ENCODE results near the gene DEGS2. TPM values are rescaled to one million over a fixed set of nuclear protein-coding genes. Genes with fewer than 3 reads are reported as not detected.
"Not testable (repeated sequence)": the region's sequence is repeated elsewhere in the genome, so short reads cannot be mapped to it uniquely, and the experiment has no call there.

DEGS2 gene
- total RNA-seq, 6 donors from 2014 or later, result 2.0 to 19.9 (median 5.4) TPM

DNA sequence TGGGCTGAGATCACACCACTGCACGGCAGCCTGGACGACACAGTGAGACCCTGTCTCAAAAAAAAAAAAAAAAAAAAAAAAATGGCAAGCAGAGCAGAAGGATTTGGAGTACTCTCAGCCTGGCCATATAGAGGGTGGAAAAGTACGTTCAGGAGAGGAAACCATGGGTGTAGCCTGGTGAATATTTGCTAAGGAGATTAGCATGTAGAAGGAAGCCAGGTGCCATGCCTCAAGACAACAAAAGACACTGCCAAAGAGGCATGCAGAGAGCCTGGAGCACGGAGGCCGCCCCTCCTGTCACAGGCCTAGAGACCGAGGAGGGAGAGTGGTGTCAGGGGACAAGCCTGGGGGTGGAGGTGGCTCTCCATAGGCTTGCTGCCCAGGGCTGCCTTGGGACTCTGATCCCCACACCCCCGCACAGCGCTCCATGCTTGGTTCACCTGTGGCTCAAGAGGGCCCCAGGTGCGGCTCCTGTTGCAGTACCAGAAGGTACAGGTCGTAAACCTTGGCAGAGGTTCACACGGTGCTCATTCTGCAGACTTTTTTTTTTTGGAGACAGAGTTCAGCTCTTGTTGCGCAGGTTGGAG, 27.9 kb upstream of the DEGS2 start:
- ATAC-seq (ENCODE audit: low FRiP score in 2 of 2) (peak in 1 of 2 donors; percentile 32), DNase-seq (no peak)
- no peaks in the 10 kb centered on the region for H3K36me3 ChIP-seq
- no peak overlapping the region for H3K4me3 ChIP-seq
- peak overlapping the region in 1 of 4 donors; percentile 54 for H3K27ac ChIP-seq
- peaks cover 8 to 9% (median 9%) of the 10 kb centered on the region in 4 donors for H3K4me1 ChIP-seq
- H3K27me3 ChIP-seq, result no peaks in the 10 kb centered on the region
- H3K9me3 ChIP-seq, result no peaks in the 10 kb centered on the region
- 81 to 84% methylated on average over 12 of the region's 12 CpGs for WGBS, 2 donors
- TF ChIP-seq POLR2AphosphoS5 (IDR thresholded peaks at IDR 0.05) (no peak), EP300 (IDR thresholded peaks at IDR 0.05) (no peak), POLR2A (IDR thresholded peaks at IDR 0.05) (no peak)
- TF ChIP-seq, protein P1, sequence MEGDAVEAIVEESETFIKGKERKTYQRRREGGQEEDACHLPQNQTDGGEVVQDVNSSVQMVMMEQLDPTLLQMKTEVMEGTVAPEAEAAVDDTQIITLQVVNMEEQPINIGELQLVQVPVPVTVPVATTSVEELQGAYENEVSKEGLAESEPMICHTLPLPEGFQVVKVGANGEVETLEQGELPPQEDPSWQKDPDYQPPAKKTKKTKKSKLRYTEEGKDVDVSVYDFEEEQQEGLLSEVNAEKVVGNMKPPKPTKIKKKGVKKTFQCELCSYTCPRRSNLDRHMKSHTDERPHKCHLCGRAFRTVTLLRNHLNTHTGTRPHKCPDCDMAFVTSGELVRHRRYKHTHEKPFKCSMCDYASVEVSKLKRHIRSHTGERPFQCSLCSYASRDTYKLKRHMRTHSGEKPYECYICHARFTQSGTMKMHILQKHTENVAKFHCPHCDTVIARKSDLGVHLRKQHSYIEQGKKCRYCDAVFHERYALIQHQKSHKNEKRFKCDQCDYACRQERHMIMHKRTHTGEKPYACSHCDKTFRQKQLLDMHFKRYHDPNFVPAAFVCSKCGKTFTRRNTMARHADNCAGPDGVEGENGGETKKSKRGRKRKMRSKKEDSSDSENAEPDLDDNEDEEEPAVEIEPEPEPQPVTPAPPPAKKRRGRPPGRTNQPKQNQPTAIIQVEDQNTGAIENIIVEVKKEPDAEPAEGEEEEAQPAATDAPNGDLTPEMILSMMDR (IDR thresholded peaks at IDR 0.05), result no peak

DNA sequence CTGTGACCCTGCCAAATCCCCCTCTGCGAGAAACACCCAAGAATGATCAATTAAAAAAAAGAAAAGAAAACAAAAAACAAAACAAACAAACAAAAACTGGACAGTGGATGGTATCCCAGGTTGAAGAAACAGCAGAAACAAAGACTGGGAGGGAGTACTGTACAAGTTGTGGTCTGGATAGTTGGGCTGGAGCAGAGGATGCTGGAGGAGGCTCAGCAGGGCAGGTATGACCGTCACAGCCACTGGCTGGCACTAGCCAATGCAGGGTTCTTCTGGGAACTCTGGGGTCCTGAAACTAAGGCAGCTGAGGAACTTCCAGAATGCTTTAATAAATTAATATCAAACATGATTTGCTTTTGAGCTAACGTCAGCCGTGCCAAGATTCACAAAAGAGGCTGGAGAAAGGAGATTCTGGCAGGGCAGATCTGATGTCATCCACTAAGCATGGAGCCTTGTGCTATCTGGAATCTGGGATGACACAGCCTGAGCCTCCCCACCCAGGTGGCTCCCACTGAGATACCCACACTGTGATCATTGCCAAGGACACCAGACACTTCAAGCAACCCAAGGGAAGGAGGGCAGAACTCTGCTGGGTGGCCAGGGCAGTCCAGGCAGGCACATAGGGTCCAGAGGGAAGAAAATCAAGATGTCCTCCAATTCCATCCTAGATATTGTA, 22.6 kb upstream of the DEGS2 start:
- H3K4me3 ChIP-seq, H3K27ac ChIP-seq, H3K9me3 ChIP-seq, DNase-seq, H3K4me1 ChIP-seq, H3K36me3 ChIP-seq, H3K27me3 ChIP-seq: not testable (repeated sequence)
- ATAC-seq (ENCODE audit: low FRiP score in 2 of 2), result peak; percentile 31 to 77
- 81 to 85% methylated on average over 3 to 4 of the region's 4 CpGs for WGBS, 2 donors

DNA sequence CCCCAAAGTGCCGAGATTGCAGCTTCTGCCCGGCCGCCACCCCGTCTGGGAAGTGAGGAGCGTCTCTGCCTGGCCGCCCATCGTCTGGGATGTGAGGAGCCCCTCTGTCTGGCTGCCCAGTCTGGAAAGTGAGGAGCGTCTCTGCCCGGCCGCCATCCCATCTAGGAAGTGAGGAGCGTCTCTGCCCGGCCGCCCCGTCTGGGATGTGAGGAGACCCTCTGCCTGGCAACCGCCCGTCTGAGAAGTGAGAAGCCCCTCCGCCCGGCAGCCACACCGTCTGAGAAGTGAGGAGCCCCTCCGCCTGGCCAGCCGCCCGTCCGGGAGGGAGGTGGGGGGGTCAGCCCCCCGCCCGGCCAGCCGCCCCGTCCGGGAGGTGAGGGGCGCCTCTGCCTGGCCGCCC, 21.2 kb upstream of the DEGS2 start:
- H3K9me3 ChIP-seq; H3K27ac ChIP-seq; H3K4me3 ChIP-seq; H3K36me3 ChIP-seq; H3K4me1 ChIP-seq; H3K27me3 ChIP-seq; ATAC-seq (ENCODE audit: low FRiP score in 2 of 2): not testable (repeated sequence)
- 92% methylated on average over 13 of the region's 30 CpGs; no CpG with 5 or more reads in 1 of the 2 donors for WGBS, 2 donors
- DNase-seq, result peak in 1 of 2 donors; percentile 59

GRCh38 chr14:100178691-100179090, 19.2 kb upstream of the DEGS2 start:
- WGBS, 2 donors, result 92 to 100% methylated on average over 7 of the region's 7 CpGs
- Histone ChIP-seq H3K27ac (no peak overlapping the region), H3K4me3 (no peak overlapping the region), H3K36me3 (no peaks in the 10 kb centered on the region), H3K4me1 (no peaks in the 10 kb centered on the region), H3K9me3 (no peaks in the 10 kb centered on the region), H3K27me3 (no peaks in the 10 kb centered on the region)
- no peak for TF ChIP-seq EP300 (IDR thresholded peaks at IDR 0.05)
- TF ChIP-seq, protein P1 (IDR thresholded peaks at IDR 0.05), result no peak
- no peak for TF ChIP-seq POLR2AphosphoS5 (IDR thresholded peaks at IDR 0.05)
- no peak for TF ChIP-seq POLR2A (IDR thresholded peaks at IDR 0.05)
- ATAC-seq (ENCODE audit: low FRiP score in 2 of 2), result no peak
- no peak for DNase-seq

- Histone ChIP-seq H3K27ac (no peak overlapping the region), H3K4me1 (no peaks in the 10 kb centered on the region), H3K9me3 (no peaks in the 10 kb centered on the region), H3K4me3 (no peak overlapping the region), H3K27me3 (no peaks in the 10 kb centered on the region), H3K36me3 (no peaks in the 10 kb centered on the region)
- DNase-seq (peak in 1 of 2 donors; percentile 46), ATAC-seq (ENCODE audit: low FRiP score in 2 of 2) (no peak)
- WGBS, 2 donors, result 96% methylated on average over 14 of the region's 14 CpGs
- no peak for TF ChIP-seq POLR2AphosphoS5 (IDR thresholded peaks at IDR 0.05)
These were observed 17.4 kb upstream of the DEGS2 start for GRCh38 chr14:100176811-100177327.

- 76 to 81% methylated on average over 7 of the region's 7 CpGs for WGBS, 2 donors
- H3K27ac ChIP-seq, result no peak overlapping the region
- H3K27me3 ChIP-seq, result no peaks in the 10 kb centered on the region
- no peak for DNase-seq
- H3K4me1 ChIP-seq, result no peaks in the 10 kb centered on the region
- H3K9me3 ChIP-seq, result no peaks in the 10 kb centered on the region
- H3K4me3 ChIP-seq, result no peak overlapping the region
- H3K36me3 ChIP-seq, result no peaks in the 10 kb centered on the region
- no peak for ATAC-seq (ENCODE audit: low FRiP score in 2 of 2)
- TF ChIP-seq POLR2A (IDR thresholded peaks at IDR 0.05) (no peak), EP300 (IDR thresholded peaks at IDR 0.05) (no peak), POLR2AphosphoS5 (IDR thresholded peaks at IDR 0.05) (no peak)
- TF ChIP-seq, protein P1 (IDR thresholded peaks at IDR 0.05), result no peak
These were observed 13.9 kb upstream of the DEGS2 start for GRCh38 chr14:100173353-100173752.

Measured in upper lobe of left lung (tissue), 6 donors.